NCI-H1092 treated with DMSO at 0.1 percent for 48 hours (cell line): ENCODE measurements around the gene TRIM63.

Source experiments
- DNase-seq: peaks from one replicate; lab custom pipeline; 2025; lab: John Stamatoyannopoulos, UW

The TRIM63 gene

GRCh38 chr1:26084844-26085243 lies 17.4 kb upstream of the TRIM63 start:
- DNase-seq, result no peak

- no peak for DNase-seq
Observed at GRCh38 chr1:26084091-26084561, 16.7 kb upstream of the TRIM63 start.

GRCh38 chr1:26083208-26083607 lies 15.8 kb upstream of the TRIM63 start:
- no peak for DNase-seq

GRCh38 chr1:26082020-26082350 lies 14.6 kb upstream of the TRIM63 start:
- no peak for DNase-seq

GRCh38 chr1:26081267-26082019 lies 14.0 kb upstream of the TRIM63 start:
- no peak for DNase-seq

GRCh38 chr1:26079960-26080814 lies 12.8 kb upstream of the TRIM63 start:
- DNase-seq, result no peak

GRCh38 chr1:26079178-26079563 lies 11.7 kb upstream of the TRIM63 start:
- DNase-seq, result no peak

GRCh38 chr1:26078286-26079177 lies 11.1 kb upstream of the TRIM63 start:
- DNase-seq, result no peak

GRCh38 chr1:26077524-26077923 lies 10.1 kb upstream of the TRIM63 start:
- DNase-seq, result no peak

- no peak for DNase-seq
Observed at GRCh38 chr1:26075421-26076144, 8.2 kb upstream of the TRIM63 start.

GRCh38 chr1:26072305-26072704 lies 4.9 kb upstream of the TRIM63 start:
- DNase-seq, result peak; percentile 14

GRCh38 chr1:26070963-26071342 lies 3.5 kb upstream of the TRIM63 start:
- DNase-seq, result no peak

- DNase-seq, result no peak
Observed at GRCh38 chr1:26070296-26070962, 3.0 kb upstream of the TRIM63 start.

- DNase-seq, result no peak
Observed at GRCh38 chr1:26069941-26070295, 2.5 kb upstream of the TRIM63 start.

GRCh38 chr1:26066857-26067256 lies 573 bp downstream of the TRIM63 start:
- no peak for DNase-seq

- DNase-seq, result no peak
Observed at GRCh38 chr1:26066160-26066559, 1.3 kb downstream of the TRIM63 start.

- DNase-seq, result no peak
Observed at GRCh38 chr1:26064553-26064952, 2.9 kb downstream of the TRIM63 start.

- no peak for DNase-seq
Observed at GRCh38 chr1:26060832-26061574, 6.4 kb downstream of the TRIM63 start.

GRCh38 chr1:26059906-26060305 lies 7.5 kb downstream of the TRIM63 start:
- no peak for DNase-seq

- DNase-seq, result no peak
Observed at GRCh38 chr1:26058052-26058595, 9.3 kb downstream of the TRIM63 start.
